ENCODE results near the gene SGSM2. TPM values are rescaled to one million over a fixed set of nuclear protein-coding genes. Genes with fewer than 3 reads are reported as not detected.

Gene SGSM2
- total and polyA plus RNA-seq, 2 of the 8 experiments (the other 6 are each of a cell fraction or from before 2014, with no cell fraction given) = 44.5 to 77.7 TPM

GRCh38 chr17:2363851-2364762 lies 26.8 kb downstream of the SGSM2 start (continued):
- TF ChIP-seq RXRA (IDR thresholded peaks at IDR 0.05; ENCODE audit: insufficient read depth, low read depth, low read length) = no peak
- no peak for TF ChIP-seq NRF1 (IDR thresholded peaks at IDR 0.05; ENCODE audit: low read depth, low read length)
- no peak for TF ChIP-seq CHD1 (IDR thresholded peaks at IDR 0.05; ENCODE audit: low read depth, low read length)

All from H1 (cell line).